Right lobe of liver (tissue), 6 donors: ENCODE results near the gene EPN1. TPM values are rescaled to one million over a fixed set of nuclear protein-coding genes. Genes with fewer than 3 reads are reported as not detected.
A peak's percentile ranks its signal among the peaks of the same experiment; 100 is the strongest.

Source experiments
- ATAC-seq, 4 donors: fragments of 200-7000 bp; cut with Tn5 transposase; one replicate each; pipeline ENCODE4 v1.9.1; 2020; ENCODE audit warnings: mild to moderate bottlenecking in 4 of 4, moderate library complexity in 4 of 4
- DNase-seq, 3 donors: peaks; one replicate each; pipeline ENCODE4 v3.0.0-alpha.2; 2020
- H3K27ac ChIP-seq, 3 donors: fragments of 200-600 bp; one replicate each; pipeline ENCODE4 v1.8.0; 2022
- H3K27me3 ChIP-seq, 2 donors: fragments of 200-600 bp; one replicate each; pipeline ENCODE4 v1.8.0; 2022
- H3K36me3 ChIP-seq, 4 donors: fragments of 200-600 bp; sonication (generic) in 1 of 4; one replicate each; pipeline versions ENCODE4 v1.5.1 to v1.8.0; 2017 to 2022; ENCODE audit warnings: control low read depth in 1 of 4
- H3K4me1 ChIP-seq, 4 donors: fragments of 200-600 bp; sonication (generic) in 1 of 4; one replicate each; pipeline versions ENCODE4 v1.5.1 to v1.8.0; 2017 to 2022; ENCODE audit warnings: control low read depth in 1 of 4
- H3K4me3 ChIP-seq, 3 donors: fragments of 200-600 bp; one replicate each; pipeline ENCODE4 v1.8.0; 2022
- H3K9me3 ChIP-seq, 4 donors: fragments of 200-600 bp; sonication (generic) in 1 of 4; one replicate each; pipeline versions ENCODE4 v1.5.1 to v1.8.0; 2017 to 2022; ENCODE audit warnings: control low read depth in 1 of 4
- CTCF ChIP-seq, 4 donors: fragments of 200-600 bp in 3 of 4; fragments of 450-650 bp in 1 of 4; IDR thresholded peaks; one replicate each; pipeline versions ENCODE4 v1.5.1 to v1.8.0; 2016 to 2022; ENCODE audit warnings: antibody characterized with exemption in 4 of 4, mild to moderate bottlenecking in 2 of 4
- POLR2A ChIP-seq: fragments of 450-650 bp; IDR thresholded peaks from one replicate; pipeline ENCODE4 v1.6.1; 2017; ENCODE audit warnings: antibody characterized with exemption, mild to moderate bottlenecking
- WGBS: methylation state at CpG from one replicate; pipeline ENCODE4 v1.1.6; 2018; ENCODE audit warnings: low coverage, low lambda C conversion rate; ENCODE audit not compliant: insufficient coverage; ENCODE audit errors: missing lambda C conversion rate; 5-methylcytosine and 5-hydroxymethylcytosine counted together
- intact Hi-C, 2 donors: fragments of 100-400 bp; cut with DNase I; formaldehyde crosslinking; loops; one replicate each; pipeline versions ENCODE4 v1.11.2 to v1.14.1; 2022
- total RNA-seq, 6 experiments: library from RNA; depleted of rRNA in 2 of 6; stranded (reverse); fragments of >200 nt in 2 of 6; fragmentation: NEBNext Ultra II Directional in 3 of 6; extraction: Animal tissue kit (Norgen Biotek cat#: 25700) in 3 of 6; gene quantifications; one replicate each; pipeline versions ENCODE4 v1.1.0 to v1.2.4, GENCODE V29; 2016 to 2023
- donor health status: DM: no; HTN: yes; CAD: no.
- donor health status: DM: no; HTN: no; CAD: no.
- donor health status: DM: no; HTN: no; CAD: no.
- donor health status: DM: no; HTN: yes; CAD: no.
- donor health status: DM: no; HTN: yes; CAD: no.

EPN1 gene
- total RNA-seq, 6 experiments from 2014 or later: 88.9 to 162 (median 107) TPM

DNA sequence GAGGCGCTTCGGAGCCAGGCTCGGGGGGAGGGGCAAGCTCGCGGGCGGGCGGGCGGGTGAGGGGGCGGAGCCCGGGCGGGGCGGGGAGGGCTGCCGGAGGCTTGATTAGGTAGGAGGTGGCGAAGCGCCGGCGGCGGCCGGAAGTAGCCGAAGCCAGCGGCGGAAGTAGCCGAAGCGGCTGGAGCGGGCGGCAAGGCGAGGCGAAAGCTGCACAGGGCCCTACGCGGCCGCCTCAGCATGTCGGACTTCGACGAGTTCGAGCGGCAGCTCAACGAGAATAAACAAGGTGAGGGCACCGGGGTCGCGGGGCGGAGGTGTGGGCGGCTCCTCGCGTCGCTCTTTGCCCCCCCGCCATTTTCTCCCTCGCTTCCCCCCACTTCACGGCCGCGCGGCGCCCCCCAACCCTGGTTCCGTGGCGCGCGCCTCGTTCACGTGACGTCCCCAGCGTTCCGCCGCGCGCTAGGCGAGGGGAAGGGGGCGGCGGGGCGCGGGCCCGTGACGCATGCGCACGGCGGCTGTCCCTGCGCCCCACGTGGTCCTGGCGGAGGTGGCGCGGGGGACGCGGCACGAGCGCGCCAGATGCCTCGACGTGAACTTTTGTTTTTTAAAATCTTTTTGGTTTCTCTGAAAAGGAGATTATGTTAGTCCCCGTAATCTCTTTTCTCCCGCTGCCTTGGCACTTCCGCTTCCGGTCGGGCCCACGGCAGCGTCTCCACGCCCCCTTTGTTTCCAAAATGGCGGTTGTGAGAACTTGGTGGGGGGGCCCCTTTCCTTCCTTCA lies 20.0 kb upstream of the EPN1 start, which contains the start of gene U2AF2:
U2AF2 (plus strand) TSS at position 168 of the 780 bp plus-strand sequence; CDS start at position 238, 70 bp downstream.
- Histone ChIP-seq H3K36me3 (peaks cover 0 to 2% (median 0%) of the 10 kb centered on the region in 4 donors), H3K9me3 (no peaks in the 10 kb centered on the region), H3K27ac (peak within 1 kb of the TSS; percentile 93 to 96 (median 96)), H3K27me3 (no peaks in the 10 kb centered on the region), H3K4me3 (peak within 1 kb of the TSS; percentile 83 to 99 (median 88)), H3K4me1 (peaks cover 0 to 32% (median 12%) of the 10 kb centered on the region in 4 donors)
- peak; percentile 59 to 71 (median 66) for ATAC-seq
- intact Hi-C loops: no loop called here
- peak; percentile 97 to 98 (median 98) for DNase-seq
- WGBS: under 1% methylated on average over 31 of the region's 95 CpGs
- peak; percentile 71 for TF ChIP-seq POLR2A
- TF ChIP-seq CTCF (IDR thresholded peaks at IDR 0.05): no peak

DNA sequence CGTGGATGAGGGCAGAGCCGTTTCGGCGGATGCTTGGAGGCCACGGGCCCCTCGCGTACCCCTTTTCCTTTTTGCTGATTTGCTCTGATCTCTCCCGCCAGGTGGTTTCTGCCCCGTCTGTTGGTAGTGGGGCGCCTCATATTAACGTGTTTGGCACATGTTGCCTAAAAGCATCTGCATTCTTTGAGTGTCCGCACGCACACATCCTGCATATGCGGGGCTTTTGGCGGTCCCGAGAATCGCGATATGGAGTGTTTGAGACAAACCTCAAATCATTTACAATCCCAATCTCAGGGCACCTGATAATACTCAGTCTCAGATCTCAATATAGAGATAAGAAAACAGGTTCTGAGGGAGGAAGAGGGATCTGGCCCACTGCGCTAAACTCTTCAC lies 19.4 kb upstream of the EPN1 start:
- H3K4me1 ChIP-seq: peaks cover 0 to 32% (median 12%) of the 10 kb centered on the region in 4 donors
- DNase-seq (no peak), ATAC-seq (no peak)
- no peaks in the 10 kb centered on the region for H3K27me3 ChIP-seq
- TF ChIP-seq POLR2A: no peak
- TF ChIP-seq CTCF (IDR thresholded peaks at IDR 0.05): no peak
- peak overlapping the region; percentile 93 to 96 (median 96) for H3K27ac ChIP-seq
- H3K9me3 ChIP-seq: no peaks in the 10 kb centered on the region
- peak overlapping the region; percentile 83 to 99 (median 88) for H3K4me3 ChIP-seq
- peaks cover 0 to 7% (median 0%) of the 10 kb centered on the region in 4 donors for H3K36me3 ChIP-seq
- under 1% methylated on average over 17 of the region's 19 CpGs for WGBS
- intact Hi-C loops: no loop called here

GRCh38 chr19:55656552-55656951 lies 18.5 kb upstream of the EPN1 start:
- WGBS: 41% methylated on average over 6 of the region's 7 CpGs
- Histone ChIP-seq H3K4me3 (peak overlapping the region; percentile 83 to 99 (median 88)), H3K9me3 (no peaks in the 10 kb centered on the region), H3K27ac (no peak overlapping the region), H3K27me3 (no peaks in the 10 kb centered on the region), H3K36me3 (peaks cover 0 to 12% (median 2%) of the 10 kb centered on the region in 4 donors), H3K4me1 (peaks cover 0 to 32% (median 12%) of the 10 kb centered on the region in 4 donors)
- intact Hi-C loops: no loop called here
- TF ChIP-seq POLR2A (no peak), CTCF (IDR thresholded peaks at IDR 0.05) (no peak)
- ATAC-seq (no peak), DNase-seq (no peak)

- peaks cover 0 to 18% (median 3%) of the 10 kb centered on the region in 4 donors for H3K36me3 ChIP-seq
- WGBS: 42% methylated on average over 8 of the region's 18 CpGs
- ATAC-seq (no peak), DNase-seq (no peak)
- intact Hi-C loops: no loop called here
- TF ChIP-seq CTCF (IDR thresholded peaks at IDR 0.05) (no peak), POLR2A (no peak)
- no peaks in the 10 kb centered on the region for H3K9me3 ChIP-seq
- H3K27ac ChIP-seq: no peak overlapping the region
- peak overlapping the region in 2 of 3 donors; percentile 88 to 99 for H3K4me3 ChIP-seq
- H3K27me3 ChIP-seq: no peaks in the 10 kb centered on the region
- H3K4me1 ChIP-seq: peaks cover 0 to 32% (median 12%) of the 10 kb centered on the region in 4 donors
Observed at GRCh38 chr19:55656988-55657747, 17.9 kb upstream of the EPN1 start.
